SU-DHL-6 (cell line): ENCODE measurements around the gene CADPS.

Experiments
- EZH2phosphoT487 ChIP-seq: fragments of 200-600 bp; sonication (generic), shearing (Covaris generic); conservative IDR thresholded peaks from 2 replicates; pipeline ENCODE4 v1.6.1; 2018; ENCODE audit warnings: mild to moderate bottlenecking, antibody characterized with exemption, low read length, moderate library complexity, mixed read lengths
- TF ChIP-seq, protein P1 (sequence below): fragments of 200-600 bp; sonication (generic); IDR thresholded peaks from one replicate; pipeline ENCODE4 v1.5.1; 2017; ENCODE audit warnings: antibody characterized with exemption, mild to moderate bottlenecking, low read length, moderate library complexity; ENCODE audit not compliant: insufficient read depth, poor library complexity, severe bottlenecking

DNA sequence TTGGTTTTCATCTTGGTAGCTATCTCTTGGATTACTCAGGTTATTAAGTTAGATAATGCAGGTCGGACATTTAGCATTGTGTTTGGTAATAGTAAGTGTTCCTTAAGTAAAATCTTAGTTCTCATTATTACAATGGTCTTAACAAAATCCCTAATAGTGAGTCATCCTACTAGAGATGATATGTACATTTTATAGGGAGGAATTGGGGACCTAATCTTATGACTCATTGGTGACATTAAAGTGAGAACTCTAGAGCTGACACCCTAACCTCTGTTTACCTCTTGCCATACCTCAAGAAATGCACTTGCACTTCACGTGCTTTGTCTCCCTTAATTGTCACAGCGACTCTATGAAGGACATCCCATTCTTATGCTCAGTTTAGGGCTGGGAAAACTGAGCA is 174.9 kb downstream of the CADPS start:
- TF ChIP-seq, protein P1, sequence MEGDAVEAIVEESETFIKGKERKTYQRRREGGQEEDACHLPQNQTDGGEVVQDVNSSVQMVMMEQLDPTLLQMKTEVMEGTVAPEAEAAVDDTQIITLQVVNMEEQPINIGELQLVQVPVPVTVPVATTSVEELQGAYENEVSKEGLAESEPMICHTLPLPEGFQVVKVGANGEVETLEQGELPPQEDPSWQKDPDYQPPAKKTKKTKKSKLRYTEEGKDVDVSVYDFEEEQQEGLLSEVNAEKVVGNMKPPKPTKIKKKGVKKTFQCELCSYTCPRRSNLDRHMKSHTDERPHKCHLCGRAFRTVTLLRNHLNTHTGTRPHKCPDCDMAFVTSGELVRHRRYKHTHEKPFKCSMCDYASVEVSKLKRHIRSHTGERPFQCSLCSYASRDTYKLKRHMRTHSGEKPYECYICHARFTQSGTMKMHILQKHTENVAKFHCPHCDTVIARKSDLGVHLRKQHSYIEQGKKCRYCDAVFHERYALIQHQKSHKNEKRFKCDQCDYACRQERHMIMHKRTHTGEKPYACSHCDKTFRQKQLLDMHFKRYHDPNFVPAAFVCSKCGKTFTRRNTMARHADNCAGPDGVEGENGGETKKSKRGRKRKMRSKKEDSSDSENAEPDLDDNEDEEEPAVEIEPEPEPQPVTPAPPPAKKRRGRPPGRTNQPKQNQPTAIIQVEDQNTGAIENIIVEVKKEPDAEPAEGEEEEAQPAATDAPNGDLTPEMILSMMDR, result no peak
- no peak for TF ChIP-seq EZH2phosphoT487
